ENCODE data around the gene NPVF.

DNA sequence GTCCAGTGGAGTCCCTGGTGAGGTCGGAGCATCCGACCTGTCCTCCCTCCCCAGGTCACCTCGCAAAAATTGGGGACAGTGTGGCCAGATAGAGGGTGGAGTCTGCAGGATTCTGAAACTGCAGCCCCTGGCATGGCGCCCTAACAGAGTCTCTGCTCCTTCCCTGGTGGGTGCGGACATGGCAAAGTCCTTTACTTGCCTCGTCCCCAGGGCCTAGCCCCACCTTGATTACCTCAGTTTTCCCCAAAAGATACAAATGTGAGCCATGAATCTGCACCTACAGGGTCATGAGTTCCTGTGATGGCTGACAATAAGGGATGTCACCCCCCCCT, 47.7 kb downstream of the NPVF start:
- TF ChIP-seq, protein P1, sequence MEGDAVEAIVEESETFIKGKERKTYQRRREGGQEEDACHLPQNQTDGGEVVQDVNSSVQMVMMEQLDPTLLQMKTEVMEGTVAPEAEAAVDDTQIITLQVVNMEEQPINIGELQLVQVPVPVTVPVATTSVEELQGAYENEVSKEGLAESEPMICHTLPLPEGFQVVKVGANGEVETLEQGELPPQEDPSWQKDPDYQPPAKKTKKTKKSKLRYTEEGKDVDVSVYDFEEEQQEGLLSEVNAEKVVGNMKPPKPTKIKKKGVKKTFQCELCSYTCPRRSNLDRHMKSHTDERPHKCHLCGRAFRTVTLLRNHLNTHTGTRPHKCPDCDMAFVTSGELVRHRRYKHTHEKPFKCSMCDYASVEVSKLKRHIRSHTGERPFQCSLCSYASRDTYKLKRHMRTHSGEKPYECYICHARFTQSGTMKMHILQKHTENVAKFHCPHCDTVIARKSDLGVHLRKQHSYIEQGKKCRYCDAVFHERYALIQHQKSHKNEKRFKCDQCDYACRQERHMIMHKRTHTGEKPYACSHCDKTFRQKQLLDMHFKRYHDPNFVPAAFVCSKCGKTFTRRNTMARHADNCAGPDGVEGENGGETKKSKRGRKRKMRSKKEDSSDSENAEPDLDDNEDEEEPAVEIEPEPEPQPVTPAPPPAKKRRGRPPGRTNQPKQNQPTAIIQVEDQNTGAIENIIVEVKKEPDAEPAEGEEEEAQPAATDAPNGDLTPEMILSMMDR (IDR thresholded peaks at IDR 0.05; ENCODE audit: low read depth, low read length): no peak
- TF ChIP-seq, protein P2, sequence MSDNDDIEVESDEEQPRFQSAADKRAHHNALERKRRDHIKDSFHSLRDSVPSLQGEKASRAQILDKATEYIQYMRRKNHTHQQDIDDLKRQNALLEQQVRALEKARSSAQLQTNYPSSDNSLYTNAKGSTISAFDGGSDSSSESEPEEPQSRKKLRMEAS (IDR thresholded peaks at IDR 0.05; ENCODE audit: low read depth, low read length): no peak

All from NB4 (cell line).